IMR-90 (cell line): ENCODE data around the gene PRR19. TPM values are rescaled to one million over a fixed set of nuclear protein-coding genes. Genes with fewer than 3 reads are reported as not detected.

Source experiments
- ATAC-seq: fragments of 200-7000 bp; cut with Tn5 transposase; 2 replicates; pipeline ENCODE4 v1.9.1; 2020; ENCODE audit warnings: low read depth, mild to moderate bottlenecking, moderate library complexity
- BruUV-seq: library from RNA; stranded (reverse); fragments of 400-500 nt; replicated peaks from 2 replicates; lab custom pipeline; 2021; lab: Mats Ljungman, UMichigan
- CTCF ChIA-PET: fragments of 300-600 bp; formaldehyde crosslinking; extraction: SDS; loops from one replicate; lab custom pipeline; 2021; ENCODE audit warnings: antibody characterized with exemption; lab: Yijun Ruan, JAX
- POLR2A ChIA-PET: fragments of 300-600 bp; sonication (Branson Sonifier 250); formaldehyde crosslinking; loops from one replicate; lab custom pipeline; 2022; ENCODE audit warnings: antibody characterized with exemption; ENCODE audit not compliant: unreplicated experiment; lab: Charles Lee
- DNase-seq: peaks from one replicate; pipeline ENCODE4 v3.0.0; 2013
- H2AFZ ChIP-seq: replicated peaks from 2 replicates; pipeline ENCODE3; 2013; ENCODE audit warnings: low read length, mild to moderate bottlenecking; ENCODE audit not compliant: poor library complexity
- H2AK5ac ChIP-seq: 2 replicates; pipeline ENCODE4 v1.6.1; 2013; ENCODE audit warnings: low read depth, low read length, inconsistent platforms
- H2AK9ac ChIP-seq: replicated peaks from 2 replicates; pipeline ENCODE3; 2013; ENCODE audit warnings: mild to moderate bottlenecking, low read depth, low read length, moderate library complexity; ENCODE audit not compliant: poor library complexity
- H2BK120ac ChIP-seq: 2 replicates; pipeline ENCODE4 v1.6.1; 2013; ENCODE audit warnings: low read depth, low read length, inconsistent platforms
- H2BK15ac ChIP-seq: 3 replicates; pipeline ENCODE4 v1.6.1; 2013; ENCODE audit warnings: low read depth, low read length, inconsistent platforms
- H2BK20ac ChIP-seq: 2 replicates; pipeline ENCODE4 v1.6.1; 2013; ENCODE audit warnings: low read depth, mild to moderate bottlenecking, inconsistent platforms, low read length, moderate library complexity
- H2BK5ac ChIP-seq: 2 replicates; pipeline ENCODE4 v1.6.1; 2013; ENCODE audit warnings: mild to moderate bottlenecking, low read depth, low read length, inconsistent platforms; ENCODE audit not compliant: poor library complexity, severe bottlenecking
- H3K14ac ChIP-seq: replicated peaks from 2 replicates; pipeline ENCODE4 v1.6.1; 2013; ENCODE audit warnings: low read depth, low read length, inconsistent platforms
- H3K18ac ChIP-seq: 2 replicates; pipeline ENCODE4 v1.6.1; 2013; ENCODE audit warnings: low read depth, low read length, control low read depth
- H3K23ac ChIP-seq: 2 replicates; pipeline ENCODE4 v1.6.1; 2013; ENCODE audit warnings: low read depth, low read length, inconsistent platforms
- H3K27ac ChIP-seq: 2 replicates; pipeline ENCODE4 v1.5.1; 2013; ENCODE audit warnings: mild to moderate bottlenecking, control low read depth, low read length; ENCODE audit not compliant: insufficient read depth
- H3K27me3 ChIP-seq: 2 replicates; pipeline ENCODE4 v1.6.1; 2013; ENCODE audit warnings: low read length; ENCODE audit not compliant: control insufficient read depth, insufficient read depth
- H3K36me3 ChIP-seq: 2 replicates; pipeline ENCODE4 v1.6.1; 2013; ENCODE audit warnings: low read length, mixed read lengths; ENCODE audit not compliant: control insufficient read depth, insufficient read depth
- H3K4ac ChIP-seq: 2 replicates; pipeline ENCODE4 v1.6.1; 2013; ENCODE audit warnings: low read depth, low read length, inconsistent platforms
- H3K4me1 ChIP-seq: 2 replicates; pipeline ENCODE4 v1.6.1; 2013; ENCODE audit warnings: low read length, mixed read lengths; ENCODE audit not compliant: control insufficient read depth, insufficient read depth
- H3K4me2 ChIP-seq: 2 replicates; pipeline ENCODE4 v1.6.1; 2013; ENCODE audit warnings: low read depth, mild to moderate bottlenecking, control low read depth, low read length, moderate library complexity
- H3K4me3 ChIP-seq: 2 replicates; pipeline ENCODE4 v1.5.1; 2013; ENCODE audit warnings: low read depth, mild to moderate bottlenecking, control low read depth, low read length, moderate library complexity; ENCODE audit not compliant: insufficient read depth
- H3K56ac ChIP-seq: 2 replicates; pipeline ENCODE4 v1.6.1; 2013; ENCODE audit warnings: low read length, inconsistent platforms; ENCODE audit not compliant: insufficient read depth; ENCODE audit errors: extremely low read depth
- H3K79me1 ChIP-seq, 2 experiments: 2 replicates each; pipeline ENCODE4 v1.6.1; 2013; ENCODE audit warnings: low read length in 2 of 2, inconsistent platforms in 1 of 2, low read depth in 1 of 2
- H3K9ac ChIP-seq: 2 replicates; pipeline ENCODE4 v1.6.1; 2013; ENCODE audit warnings: low read depth, low read length, control low read depth
- H3K9me1 ChIP-seq: 2 replicates; pipeline ENCODE4 v1.6.1; 2013; ENCODE audit warnings: low read length, inconsistent platforms; ENCODE audit not compliant: insufficient read depth
- H3K9me3 ChIP-seq: 2 replicates; pipeline ENCODE4 v1.6.1; 2013; ENCODE audit warnings: low read length; ENCODE audit not compliant: control insufficient read depth, insufficient read depth
- H4K20me1 ChIP-seq: 2 replicates; pipeline ENCODE4 v1.6.1; 2013; ENCODE audit warnings: low read length, inconsistent platforms; ENCODE audit not compliant: insufficient read depth
- H4K5ac ChIP-seq: 2 replicates; pipeline ENCODE4 v1.6.1; 2013; ENCODE audit warnings: mild to moderate bottlenecking, low read depth, low read length, control low read depth
- H4K8ac ChIP-seq, 2 experiments: 2 replicates each; pipeline ENCODE4 v1.6.1; 2013; ENCODE audit warnings: low read depth in 2 of 2, low read length in 2 of 2, control low read depth in 1 of 2, inconsistent platforms in 1 of 2
- H4K91ac ChIP-seq: 2 replicates; pipeline ENCODE4 v1.6.1; 2013; ENCODE audit warnings: low read depth, low read length, inconsistent platforms; ENCODE audit not compliant: insufficient read depth
- FOS ChIP-seq: fragments of 150-350 bp; IDR thresholded peaks from 2 replicates; pipeline ENCODE4 v1.6.1; 2016; ENCODE audit warnings: low read depth, low read length
- MAFK ChIP-seq: IDR thresholded peaks from 2 replicates; pipeline ENCODE4 v1.6.1; 2012; ENCODE audit warnings: low read depth, low read length, improper control_type of control experiment
- MAZ ChIP-seq: IDR thresholded peaks from 2 replicates; pipeline ENCODE4 v1.6.1; 2012; ENCODE audit warnings: low read depth, mild to moderate bottlenecking, low read length, improper control_type of control experiment, moderate library complexity, borderline replicate concordance
- POLR2A ChIP-seq: IDR thresholded peaks from 2 replicates; pipeline ENCODE4 v1.6.1; 2012; ENCODE audit warnings: mild to moderate bottlenecking, low read depth, low read length
- RFX5 ChIP-seq: IDR thresholded peaks from 2 replicates; pipeline ENCODE4 v1.8.0; 2012; ENCODE audit warnings: low read depth, mild to moderate bottlenecking, low read length, moderate library complexity
- WGBS, 2 experiments: methylation state at CpG; one replicate each; pipeline versions ENCODE4 v1.1.5 to v1.1.7; 2013; ENCODE audit warnings: missing lambda C conversion rate in 2 of 2; ENCODE audit not compliant: insufficient read length in 1 of 2; ENCODE audit errors: extremely low coverage in 2 of 2; 5-methylcytosine and 5-hydroxymethylcytosine counted together
- dilution Hi-C: fragments of 300-500 bp; cut with HindIII; formaldehyde crosslinking; loops from one replicate; pipeline ENCODE4 v1.14.3; 2018; ENCODE audit warnings: low sequenced_read_pairs; ENCODE audit not compliant: unreplicated experiment
- in situ Hi-C: fragments of 300-500 bp; cut with MboI; formaldehyde crosslinking; loops from 3 replicates; pipeline ENCODE4 v1.14.3; 2019; ENCODE audit warnings: low sequenced_read_pairs, inconsistent platforms, mixed read lengths
- intact Hi-C: fragments of 100-400 bp; cut with micrococcal nuclease; formaldehyde crosslinking; loops from 2 replicates; pipeline ENCODE4 v1.10.0; 2022
- polyA plus RNA-seq, 3 experiments: library from polyadenylated mRNA; depleted of rRNA; stranded (reverse); fragments of >200 nt; gene quantifications; 2 replicates each; pipeline ENCODE4 v1.2.3, GENCODE V29; 2012; ENCODE audit warnings: low replicate concordance in 1 of 3
- total RNA-seq: library from RNA; depleted of rRNA; stranded (reverse); fragments of >200 nt; gene quantifications from 2 replicates; pipeline ENCODE4 v1.2.3, GENCODE V29; 2012
- TF ChIP-seq, protein P1 (sequence below): conservative IDR thresholded peaks from 2 replicates; pipeline ENCODE4 v1.5.1; 2012; ENCODE audit warnings: mild to moderate bottlenecking, low read depth, low read length, improper control_type of control experiment
- TF ChIP-seq, protein P2 (sequence below): fragments of 150-350 bp; IDR thresholded peaks from 2 replicates; pipeline ENCODE4 v1.6.1; 2017; ENCODE audit warnings: mild to moderate bottlenecking, antibody characterized with exemption, low read length, low read depth

PRR19 gene
- total and polyA plus RNA-seq, 2 of the 4 experiments (the other 2 are of a cell fraction), result 0.36 to 1.6 TPM

DNA sequence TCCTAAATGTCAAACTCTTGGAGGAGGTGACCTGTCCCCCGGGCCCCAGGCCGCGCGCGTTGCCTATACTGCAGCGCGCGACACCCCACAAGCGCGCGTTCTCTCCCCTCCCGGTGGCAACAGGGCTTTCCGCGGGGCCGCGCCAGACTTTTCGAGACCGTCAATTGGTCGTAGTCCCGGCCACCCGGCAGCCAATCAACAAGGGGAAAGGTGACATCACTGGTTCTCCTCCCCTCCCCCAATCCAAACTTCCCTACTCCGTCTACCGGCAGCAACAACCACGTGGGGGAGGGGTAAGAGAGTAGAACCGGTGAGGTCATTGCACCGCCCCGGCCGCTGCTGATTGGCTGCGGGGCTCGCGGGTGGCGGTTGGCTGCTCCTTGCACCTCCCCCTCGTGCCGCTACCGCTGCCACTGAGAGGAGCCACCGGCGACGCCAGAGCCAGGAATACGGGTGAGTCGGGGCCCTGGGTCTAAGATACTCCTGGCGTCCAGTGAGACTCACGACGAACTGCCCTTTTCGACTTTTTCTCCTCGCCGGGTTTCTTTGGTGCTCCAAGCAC is 33.7 kb upstream of the PRR19 start (continued):
- no peak for TF ChIP-seq MAFK

DNA sequence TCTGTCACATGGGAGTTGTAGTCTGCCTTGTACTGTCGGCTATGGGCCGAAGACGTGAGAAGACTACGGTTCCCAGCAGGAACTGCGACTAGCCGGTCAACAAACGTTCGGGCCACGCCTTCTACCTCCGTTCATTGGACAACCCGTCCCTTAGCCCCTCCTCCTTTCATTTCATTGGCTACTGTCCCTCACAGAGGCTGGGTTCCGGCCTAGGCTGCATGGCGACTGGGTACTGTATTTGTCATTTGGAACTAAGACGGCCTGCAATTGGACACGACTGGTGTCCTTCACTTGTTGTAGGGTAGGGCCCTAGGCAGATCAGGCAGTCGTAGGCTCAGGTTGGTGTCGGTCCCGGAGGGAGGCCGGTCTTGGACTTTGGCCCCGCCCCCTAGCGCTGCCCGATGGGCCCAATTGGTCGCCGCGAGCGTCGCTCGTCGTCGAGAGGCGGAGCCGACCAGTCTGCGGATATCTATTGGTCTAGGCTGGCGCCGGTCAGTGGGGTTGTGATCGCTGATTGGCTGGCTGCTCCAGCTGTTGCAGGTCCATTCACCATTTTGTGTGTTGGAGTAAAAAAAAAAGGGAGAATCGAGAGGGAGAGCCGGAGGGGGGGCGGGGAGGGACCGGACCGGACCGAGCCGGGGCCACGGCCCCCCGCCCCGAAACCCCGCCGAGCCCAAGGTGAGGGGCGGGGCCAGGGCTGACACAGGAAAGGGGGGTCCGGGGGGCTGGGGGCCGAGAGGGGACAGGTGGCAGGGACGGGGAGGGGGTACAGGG is 33.0 kb upstream of the PRR19 start, which contains the start of gene CIC:
Gene CIC (plus strand): TSS at position 549 of the 774 bp plus-strand sequence. CDS start 2,532 bp downstream, outside the sequence.
- CTCF ChIA-PET, result interaction anchor here (2.7 kb wide), 1 partner anchor 11 kb away, joined by 12 read pairs; no protein-coding TSS in a partner anchor
- H3K9ac ChIP-seq, result peak within 1 kb of the TSS; percentile 93
- peak within 1 kb of the TSS; percentile 58 to 98 for H4K8ac ChIP-seq
- intact Hi-C loops, result no loop called here
- peak within 1 kb of the TSS; percentile 99 for H3K56ac ChIP-seq
- H4K91ac ChIP-seq, result peak within 1 kb of the TSS; percentile 98
- H3K9me3 ChIP-seq, result no peaks in the 10 kb centered on the region
- peak within 1 kb of the TSS; percentile 95 for H3K4me2 ChIP-seq
- ATAC-seq, result peak; percentile 88
- TF ChIP-seq, protein P1, sequence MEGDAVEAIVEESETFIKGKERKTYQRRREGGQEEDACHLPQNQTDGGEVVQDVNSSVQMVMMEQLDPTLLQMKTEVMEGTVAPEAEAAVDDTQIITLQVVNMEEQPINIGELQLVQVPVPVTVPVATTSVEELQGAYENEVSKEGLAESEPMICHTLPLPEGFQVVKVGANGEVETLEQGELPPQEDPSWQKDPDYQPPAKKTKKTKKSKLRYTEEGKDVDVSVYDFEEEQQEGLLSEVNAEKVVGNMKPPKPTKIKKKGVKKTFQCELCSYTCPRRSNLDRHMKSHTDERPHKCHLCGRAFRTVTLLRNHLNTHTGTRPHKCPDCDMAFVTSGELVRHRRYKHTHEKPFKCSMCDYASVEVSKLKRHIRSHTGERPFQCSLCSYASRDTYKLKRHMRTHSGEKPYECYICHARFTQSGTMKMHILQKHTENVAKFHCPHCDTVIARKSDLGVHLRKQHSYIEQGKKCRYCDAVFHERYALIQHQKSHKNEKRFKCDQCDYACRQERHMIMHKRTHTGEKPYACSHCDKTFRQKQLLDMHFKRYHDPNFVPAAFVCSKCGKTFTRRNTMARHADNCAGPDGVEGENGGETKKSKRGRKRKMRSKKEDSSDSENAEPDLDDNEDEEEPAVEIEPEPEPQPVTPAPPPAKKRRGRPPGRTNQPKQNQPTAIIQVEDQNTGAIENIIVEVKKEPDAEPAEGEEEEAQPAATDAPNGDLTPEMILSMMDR, result 0 out of 2 replicates have a peak, but pooled peaks have one; percentile 0
- TF ChIP-seq, protein P2, sequence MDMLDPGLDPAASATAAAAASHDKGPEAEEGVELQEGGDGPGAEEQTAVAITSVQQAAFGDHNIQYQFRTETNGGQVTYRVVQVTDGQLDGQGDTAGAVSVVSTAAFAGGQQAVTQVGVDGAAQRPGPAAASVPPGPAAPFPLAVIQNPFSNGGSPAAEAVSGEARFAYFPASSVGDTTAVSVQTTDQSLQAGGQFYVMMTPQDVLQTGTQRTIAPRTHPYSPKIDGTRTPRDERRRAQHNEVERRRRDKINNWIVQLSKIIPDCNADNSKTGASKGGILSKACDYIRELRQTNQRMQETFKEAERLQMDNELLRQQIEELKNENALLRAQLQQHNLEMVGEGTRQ, result peak; percentile 55; the same call in 1 of the 2 replicates
- TF ChIP-seq POLR2A, result no peak
- TF ChIP-seq RFX5, result 0 out of 2 replicates have a peak, but pooled peaks have one; percentile 12
- peak; percentile 87; the same call in 1 of the 2 replicates for TF ChIP-seq FOS
- peak; percentile 23; the same call in 1 of the 2 replicates for TF ChIP-seq MAZ
- peaks cover 9% of the 10 kb centered on the region for H3K36me3 ChIP-seq
- WGBS, 2 experiments, result 1% methylated on average over 12 of the region's 52 CpGs; no CpG with 5 or more reads in 1 of the 2 experiments
- 0 out of 2 replicates have a peak, but pooled peaks cover under 1% of the 10 kb centered on the region for H4K20me1 ChIP-seq
- peak within 1 kb of the TSS; percentile 92 for H2BK20ac ChIP-seq
- H3K9me1 ChIP-seq, result peaks cover 4% of the 10 kb centered on the region
- peak within 1 kb of the TSS; percentile 100 for H2AK5ac ChIP-seq
- POLR2A ChIA-PET, result no interaction called here
- H2BK15ac ChIP-seq, result peak within 1 kb of the TSS; percentile 84; the same call in 2 of the 3 replicates
- H3K4ac ChIP-seq, result peak within 1 kb of the TSS; percentile 99
- peak within 1 kb of the TSS; percentile 97 for H3K23ac ChIP-seq
- BruUV-seq, result no TSS peak
- peak within 1 kb of the TSS; percentile 55 for H4K5ac ChIP-seq
- H3K18ac ChIP-seq, result peak within 1 kb of the TSS; percentile 85
- DNase-seq, result peak; percentile 100
- H3K27ac ChIP-seq, result peak within 1 kb of the TSS; percentile 90
- peak within 1 kb of the TSS; percentile 71 for H3K4me3 ChIP-seq
- H2AFZ ChIP-seq, result peak within 1 kb of the TSS; percentile 99
- H3K79me1 ChIP-seq, result peaks cover 15 to 35% of the 10 kb centered on the region in 2 experiments
- peak within 1 kb of the TSS; percentile 99 for H2AK9ac ChIP-seq
- in situ Hi-C loops, result no loop called here
- no peaks in the 10 kb centered on the region for H3K27me3 ChIP-seq
- H2BK5ac ChIP-seq, result peak within 1 kb of the TSS; percentile 95
- H2BK120ac ChIP-seq, result peak within 1 kb of the TSS; percentile 98
- H3K4me1 ChIP-seq, result peaks cover 10% of the 10 kb centered on the region
- dilution Hi-C loops, result no loop called here
- peak within 1 kb of the TSS; percentile 99 for H3K14ac ChIP-seq
